Measurements from ENCODE around the gene ZSCAN10. TPM values are rescaled to one million over a fixed set of nuclear protein-coding genes. Genes with fewer than 3 reads are reported as not detected.
A peak's percentile ranks its signal among the peaks of the same experiment; 100 is the strongest.
"Not testable (repeated sequence)": the region's sequence is repeated elsewhere in the genome, so short reads cannot be mapped to it uniquely, and the experiment has no call there.

Gene ZSCAN10
- total RNA-seq, 1 experiment from 2014 or later, result not detected

- H3K27ac ChIP-seq; DNase-seq (ENCODE audit: low read depth in 1 of 2, low spot score in 2 of 2); H3K36me3 ChIP-seq; H3K4me1 ChIP-seq (replicated peaks); H3K4me3 ChIP-seq; H3K9me3 ChIP-seq (replicated peaks): not testable (repeated sequence)
- peaks cover 12% of the 10 kb centered on the region; the same call in 1 of the 2 replicates for H3K27me3 ChIP-seq (replicated peaks)
These were observed 23.1 kb downstream of the ZSCAN10 start for GRCh38 chr16:3075946-3076345.

- H3K27ac ChIP-seq, result no peak overlapping the region
- H3K4me1 ChIP-seq (replicated peaks), result peaks cover 4% of the 10 kb centered on the region; the same call in 1 of the 2 replicates
- H3K4me3 ChIP-seq, result no peak overlapping the region
- H3K27me3 ChIP-seq (replicated peaks), result peaks cover 12% of the 10 kb centered on the region; the same call in 1 of the 2 replicates
- H3K9me3 ChIP-seq (replicated peaks), result no peaks in the 10 kb centered on the region
- H3K36me3 ChIP-seq, result no peaks in the 10 kb centered on the region
- no peak for DNase-seq (ENCODE audit: low read depth in 1 of 2, low spot score in 2 of 2)
These were observed 23.6 kb downstream of the ZSCAN10 start for GRCh38 chr16:3075523-3075915.

- Histone ChIP-seq H3K4me1 (replicated peaks) (peaks cover 4% of the 10 kb centered on the region; the same call in 1 of the 2 replicates), H3K4me3 (no peak overlapping the region)
- no peak for DNase-seq (ENCODE audit: low read depth in 1 of 2, low spot score in 2 of 2)
These were observed 24.1 kb downstream of the ZSCAN10 start for GRCh38 chr16:3074860-3075522.

GRCh38 chr16:3073448-3073847 is 25.6 kb downstream of the ZSCAN10 start:
- H3K36me3 ChIP-seq, result 0 out of 2 replicates have a peak, but pooled peaks cover 2% of the 10 kb centered on the region
- no peak overlapping the region for H3K4me3 ChIP-seq
- no peaks in the 10 kb centered on the region for H3K9me3 ChIP-seq (replicated peaks)
- peaks cover 4% of the 10 kb centered on the region; the same call in 1 of the 2 replicates for H3K4me1 ChIP-seq (replicated peaks)
- H3K27ac ChIP-seq, result no peak overlapping the region
- DNase-seq (ENCODE audit: low read depth in 1 of 2, low spot score in 2 of 2), result no peak
- H3K27me3 ChIP-seq (replicated peaks), result peaks cover 7% of the 10 kb centered on the region; the same call in 1 of the 2 replicates

More at GRCh38 chr16:3074860-3075522, 24.1 kb downstream of the ZSCAN10 start:
- peaks cover 12% of the 10 kb centered on the region; the same call in 1 of the 2 replicates for H3K27me3 ChIP-seq (replicated peaks)
- H3K9me3 ChIP-seq (replicated peaks), result no peaks in the 10 kb centered on the region
- H3K36me3 ChIP-seq, result no peaks in the 10 kb centered on the region
- no peak overlapping the region for H3K27ac ChIP-seq

GRCh38 chr16:3072576-3073263 is 26.4 kb downstream of the ZSCAN10 start:
- H3K27me3 ChIP-seq (replicated peaks); H3K36me3 ChIP-seq; H3K4me1 ChIP-seq (replicated peaks); DNase-seq (ENCODE audit: low read depth in 1 of 2, low spot score in 2 of 2); H3K27ac ChIP-seq; H3K4me3 ChIP-seq; H3K9me3 ChIP-seq (replicated peaks): not testable (repeated sequence)

GRCh38 chr16:3072148-3072547 is 26.9 kb downstream of the ZSCAN10 start:
- not testable (repeated sequence) for H3K9me3 ChIP-seq (replicated peaks); H3K4me1 ChIP-seq (replicated peaks); H3K4me3 ChIP-seq; DNase-seq (ENCODE audit: low read depth in 1 of 2, low spot score in 2 of 2); H3K27ac ChIP-seq; H3K27me3 ChIP-seq (replicated peaks); H3K36me3 ChIP-seq

- DNase-seq (ENCODE audit: low read depth in 1 of 2, low spot score in 2 of 2), result no peak
- Histone ChIP-seq H3K36me3 (0 out of 2 replicates have a peak, but pooled peaks cover 8% of the 10 kb centered on the region), H3K4me1 (replicated peaks) (peaks cover under 1% of the 10 kb centered on the region; the same call in 1 of the 2 replicates), H3K27me3 (replicated peaks) (no peaks in the 10 kb centered on the region), H3K9me3 (replicated peaks) (no peaks in the 10 kb centered on the region), H3K27ac (no peak overlapping the region), H3K4me3 (no peak overlapping the region)
These were observed 27.4 kb downstream of the ZSCAN10 start for GRCh38 chr16:3071655-3072054.

- Histone ChIP-seq H3K27ac (no peak overlapping the region), H3K4me3 (no peak overlapping the region), H3K4me1 (replicated peaks) (peaks cover 10% of the 10 kb centered on the region), H3K27me3 (replicated peaks) (no peaks in the 10 kb centered on the region), H3K9me3 (replicated peaks) (no peaks in the 10 kb centered on the region), H3K36me3 (0 out of 2 replicates have a peak, but pooled peaks cover 8% of the 10 kb centered on the region)
- DNase-seq (ENCODE audit: low read depth in 1 of 2, low spot score in 2 of 2), result no peak
These were observed 28.4 kb downstream of the ZSCAN10 start for GRCh38 chr16:3070608-3071111.

GRCh38 chr16:3069146-3069545 is 29.9 kb downstream of the ZSCAN10 start:
- peaks cover 24% of the 10 kb centered on the region for H3K4me1 ChIP-seq (replicated peaks)
- H3K9me3 ChIP-seq (replicated peaks); H3K27ac ChIP-seq; H3K36me3 ChIP-seq; H3K27me3 ChIP-seq (replicated peaks); H3K4me3 ChIP-seq; DNase-seq (ENCODE audit: low read depth in 1 of 2, low spot score in 2 of 2): not testable (repeated sequence)

GRCh38 chr16:3068487-3068886 is 30.6 kb downstream of the ZSCAN10 start:
- no peak overlapping the region for H3K27ac ChIP-seq
- no peaks in the 10 kb centered on the region for H3K9me3 ChIP-seq (replicated peaks)
- no peak overlapping the region for H3K4me3 ChIP-seq
- H3K4me1 ChIP-seq (replicated peaks), result peaks cover 24% of the 10 kb centered on the region
- no peaks in the 10 kb centered on the region for H3K27me3 ChIP-seq (replicated peaks)
- no peak for DNase-seq (ENCODE audit: low read depth in 1 of 2, low spot score in 2 of 2)
- H3K36me3 ChIP-seq, result 0 out of 2 replicates have a peak, but pooled peaks cover 8% of the 10 kb centered on the region

- Histone ChIP-seq H3K27me3 (replicated peaks) (no peaks in the 10 kb centered on the region), H3K4me3 (peak overlapping the region; percentile 35), H3K4me1 (replicated peaks) (peaks cover 24% of the 10 kb centered on the region), H3K36me3 (0 out of 2 replicates have a peak, but pooled peaks cover 8% of the 10 kb centered on the region), H3K9me3 (replicated peaks) (no peaks in the 10 kb centered on the region), H3K27ac (peak overlapping the region; percentile 87; the same call in 1 of the 2 replicates)
- no peak for DNase-seq (ENCODE audit: low read depth in 1 of 2, low spot score in 2 of 2)
These were observed 32.7 kb downstream of the ZSCAN10 start for GRCh38 chr16:3066440-3066748.

GRCh38 chr16:3065742-3066439 is 33.2 kb downstream of the ZSCAN10 start:
- H3K27me3 ChIP-seq (replicated peaks), result no peaks in the 10 kb centered on the region
- H3K9me3 ChIP-seq (replicated peaks), result no peaks in the 10 kb centered on the region
- peak overlapping the region; percentile 87 for H3K27ac ChIP-seq
- H3K36me3 ChIP-seq, result 0 out of 2 replicates have a peak, but pooled peaks cover 8% of the 10 kb centered on the region
- peak overlapping the region; percentile 35 for H3K4me3 ChIP-seq
- peaks cover 24% of the 10 kb centered on the region for H3K4me1 ChIP-seq (replicated peaks)
- peak in 1 of 2 experiments; percentile 16 for DNase-seq (ENCODE audit: low read depth in 1 of 2, low spot score in 2 of 2)

- H3K4me1 ChIP-seq (replicated peaks), result peaks cover 24% of the 10 kb centered on the region
- 0 out of 2 replicates have a peak, but pooled peaks cover 8% of the 10 kb centered on the region for H3K36me3 ChIP-seq
- peak within 1 kb of the TSS; percentile 87 for H3K27ac ChIP-seq
- H3K27me3 ChIP-seq (replicated peaks), result no peaks in the 10 kb centered on the region
- DNase-seq (ENCODE audit: low read depth in 1 of 2, low spot score in 2 of 2), result peak; percentile 88 to 92
- H3K9me3 ChIP-seq (replicated peaks), result no peaks in the 10 kb centered on the region
- peak within 1 kb of the TSS; percentile 35 for H3K4me3 ChIP-seq
These were observed 33.9 kb downstream of the ZSCAN10 start, which contains the start of gene IL32 for GRCh38 chr16:3065069-3065741. Gene IL32, plus strand, starts transcription at chr16:3065640. Its CDS starts 172 bp downstream, at chr16:3065812.
